Transverse colon (tissue), 4 donors: ENCODE data around the gene PTCD3. TPM values are rescaled to one million over a fixed set of nuclear protein-coding genes. Genes with fewer than 3 reads are reported as not detected.
A peak's percentile ranks its signal among the peaks of the same experiment; 100 is the strongest.

Experiments used
- DNase-seq: peaks from one replicate; pipeline ENCODE4 v3.0.0-alpha.2; 2019
- H3K27ac ChIP-seq, 4 donors: fragments of 200-600 bp; sonication (generic); 2 replicates each; pipeline ENCODE4 v1.5.1; 2016 to 2018; ENCODE audit warnings: inconsistent platforms in 4 of 4
- H3K27me3 ChIP-seq: fragments of 200-600 bp; sonication (generic); 2 replicates; pipeline ENCODE4 v1.5.1; 2017; ENCODE audit warnings: inconsistent platforms
- H3K36me3 ChIP-seq, 4 donors: fragments of 200-600 bp; sonication (generic); 2 replicates each; pipeline ENCODE4 v1.5.1; 2017 to 2019; ENCODE audit warnings: inconsistent platforms in 4 of 4
- H3K4me1 ChIP-seq, 4 donors: fragments of 200-600 bp; sonication (generic); 2 replicates each; pipeline ENCODE4 v1.5.1; 2017 to 2020; ENCODE audit warnings: inconsistent platforms in 4 of 4
- H3K4me3 ChIP-seq, 4 donors: fragments of 200-600 bp; sonication (generic); 1 replicate in 1 of 4; 2 replicates in 3 of 4; pipeline versions ENCODE4 v1.5.1 to v1.6.1; 2017 to 2019; ENCODE audit warnings: inconsistent platforms in 4 of 4
- H3K9me3 ChIP-seq, 2 donors: fragments of 200-600 bp; sonication (generic); 2 replicates each; pipeline ENCODE4 v1.5.1; 2017 to 2019; ENCODE audit warnings: inconsistent platforms in 2 of 2
- EP300 ChIP-seq: sonication (generic); formaldehyde crosslinking; IDR thresholded peaks from one replicate; pipeline ENCODE4 v1.6.1; 2017; ENCODE audit warnings: antibody characterized with exemption, low read depth
- POLR2A ChIP-seq: fragments of 450-650 bp; IDR thresholded peaks from one replicate; pipeline ENCODE4 v1.6.1; 2016; ENCODE audit warnings: antibody characterized with exemption, mild to moderate bottlenecking, moderate library complexity
- POLR2AphosphoS5 ChIP-seq, 3 donors: sonication (generic); formaldehyde crosslinking; IDR thresholded peaks; one replicate each; pipeline ENCODE4 v1.6.1; 2016; ENCODE audit warnings: antibody characterized with exemption in 3 of 3
- WGBS, 2 donors: methylation state at CpG; one replicate each; pipeline ENCODE4 v1.1.5; 2018; ENCODE audit warnings: low coverage in 1 of 2; 5-methylcytosine and 5-hydroxymethylcytosine counted together
- in situ Hi-C, 4 donors: fragments of 200-750 bp; cut with MboI; loops; one replicate each; pipeline versions ENCODE4 v1.15.0 to v1.15.1; 2017; ENCODE audit warnings: low sequenced_read_pairs in 3 of 4, low pct_ligation_motif_present in 1 of 4, low pct_unique_long_range_greater_than_20kb in 1 of 4
- intact Hi-C: fragments of 100-400 bp; cut with DNase I; formaldehyde crosslinking; loops from one replicate; pipeline ENCODE4 v1.15.1; 2023; ENCODE audit warnings: low total_unique reads
- total RNA-seq, 4 donors: library from RNA; depleted of rRNA; stranded (reverse); fragments of >200 nt; gene quantifications; one replicate each; pipeline ENCODE4 v1.1.0, GENCODE V29; 2016
- TF ChIP-seq, protein P1 (sequence below), 5 experiments: fragments of 200-600 bp in 3 of 5; fragments of 450-650 bp in 2 of 5; sonication (generic) in 3 of 5; IDR thresholded peaks; 1 replicate in 2 of 5; 2 replicates in 3 of 5; pipeline ENCODE4 v1.5.1; 2016 to 2017; ENCODE audit warnings: antibody characterized with exemption in 5 of 5, inconsistent platforms in 3 of 5, mild to moderate bottlenecking in 2 of 5, moderate library complexity in 1 of 5

The PTCD3 gene
- total RNA-seq, 4 donors from 2014 or later = 67.7 to 189 (median 83.0) TPM

DNA sequence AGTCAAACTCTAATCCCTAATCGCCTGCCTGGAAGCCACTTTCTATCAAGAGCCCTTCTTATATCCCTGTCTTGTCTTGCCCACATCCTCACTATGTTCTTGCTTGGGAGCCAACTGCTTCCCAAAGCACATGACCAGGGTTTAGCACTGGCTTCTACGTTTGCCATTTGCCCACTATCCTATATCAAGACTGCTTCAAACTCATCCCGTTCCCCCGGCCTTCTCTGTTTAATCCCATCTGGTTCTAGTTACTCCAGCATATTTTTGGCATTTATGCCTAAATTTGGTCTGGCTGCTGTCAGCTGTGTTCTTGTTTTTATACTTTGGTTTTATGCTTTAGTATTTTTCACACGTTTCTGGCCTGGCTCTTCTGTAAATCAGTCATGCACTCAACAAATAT is 40.5 kb upstream of the PTCD3 start:
- intact Hi-C loops (no loop called here), in situ Hi-C loops (no loop called here)
- H3K36me3 ChIP-seq = peaks cover 0 to 31% (median 11%) of the 10 kb centered on the region in 4 donors
- H3K27me3 ChIP-seq = no peaks in the 10 kb centered on the region
- DNase-seq = no peak
- H3K27ac ChIP-seq = peak overlapping the region in 3 of 4 donors; percentile 0 to 38 (median 14)
- no peak overlapping the region for H3K4me3 ChIP-seq
- WGBS, 2 donors = 51 to 53% methylated on average over 4 to 5 of the region's 5 CpGs
- TF ChIP-seq, protein P1, sequence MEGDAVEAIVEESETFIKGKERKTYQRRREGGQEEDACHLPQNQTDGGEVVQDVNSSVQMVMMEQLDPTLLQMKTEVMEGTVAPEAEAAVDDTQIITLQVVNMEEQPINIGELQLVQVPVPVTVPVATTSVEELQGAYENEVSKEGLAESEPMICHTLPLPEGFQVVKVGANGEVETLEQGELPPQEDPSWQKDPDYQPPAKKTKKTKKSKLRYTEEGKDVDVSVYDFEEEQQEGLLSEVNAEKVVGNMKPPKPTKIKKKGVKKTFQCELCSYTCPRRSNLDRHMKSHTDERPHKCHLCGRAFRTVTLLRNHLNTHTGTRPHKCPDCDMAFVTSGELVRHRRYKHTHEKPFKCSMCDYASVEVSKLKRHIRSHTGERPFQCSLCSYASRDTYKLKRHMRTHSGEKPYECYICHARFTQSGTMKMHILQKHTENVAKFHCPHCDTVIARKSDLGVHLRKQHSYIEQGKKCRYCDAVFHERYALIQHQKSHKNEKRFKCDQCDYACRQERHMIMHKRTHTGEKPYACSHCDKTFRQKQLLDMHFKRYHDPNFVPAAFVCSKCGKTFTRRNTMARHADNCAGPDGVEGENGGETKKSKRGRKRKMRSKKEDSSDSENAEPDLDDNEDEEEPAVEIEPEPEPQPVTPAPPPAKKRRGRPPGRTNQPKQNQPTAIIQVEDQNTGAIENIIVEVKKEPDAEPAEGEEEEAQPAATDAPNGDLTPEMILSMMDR (IDR thresholded peaks at IDR 0.05) = no peak
- no peak for TF ChIP-seq POLR2A
- TF ChIP-seq EP300 = no peak
- TF ChIP-seq POLR2AphosphoS5 (IDR thresholded peaks at IDR 0.05) = no peak
- H3K4me1 ChIP-seq = no peaks in the 10 kb centered on the region
- H3K9me3 ChIP-seq = no peaks in the 10 kb centered on the region

DNA sequence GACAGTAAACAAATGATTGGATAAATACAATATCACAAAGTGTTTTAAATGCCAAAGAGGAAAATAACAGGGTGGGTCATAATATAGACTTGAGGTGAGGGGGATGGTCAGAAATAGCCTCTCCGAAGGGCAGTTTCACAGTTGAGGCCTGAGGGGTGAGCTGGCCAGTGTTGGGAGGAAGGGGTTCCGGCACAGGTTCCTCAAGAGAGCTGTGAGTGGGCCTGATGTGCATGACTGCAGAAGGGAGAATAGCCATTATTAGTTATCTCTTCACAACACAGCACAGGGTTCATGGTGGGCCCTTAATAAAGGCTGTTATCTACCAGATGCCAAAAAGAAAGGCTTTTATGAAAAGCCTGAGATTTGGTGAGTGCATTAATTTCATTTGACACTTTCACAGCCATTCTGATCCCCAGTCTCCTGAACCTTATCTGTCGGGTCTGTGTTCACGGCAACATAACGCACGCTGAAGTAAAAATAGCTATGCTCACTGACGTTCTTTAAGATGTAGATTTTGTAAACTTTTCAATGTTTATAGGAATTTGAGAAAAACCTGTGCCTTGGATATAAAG is 39.9 kb upstream of the PTCD3 start:
- intact Hi-C loops = no loop called here
- Histone ChIP-seq H3K4me1 (no peaks in the 10 kb centered on the region), H3K9me3 (no peaks in the 10 kb centered on the region), H3K4me3 (no peak overlapping the region), H3K27me3 (no peaks in the 10 kb centered on the region), H3K36me3 (peaks cover 0 to 35% (median 14%) of the 10 kb centered on the region in 4 donors), H3K27ac (peak overlapping the region; percentile 0 to 38 (median 14))
- in situ Hi-C loops = no loop called here
- WGBS, 2 donors = 75 to 94% methylated on average over 7 of the region's 7 CpGs
- TF ChIP-seq, protein P1 (IDR thresholded peaks at IDR 0.05) = no peak
- no peak for TF ChIP-seq EP300
- TF ChIP-seq POLR2A = no peak
- no peak for TF ChIP-seq POLR2AphosphoS5 (IDR thresholded peaks at IDR 0.05)
- DNase-seq = no peak

DNA sequence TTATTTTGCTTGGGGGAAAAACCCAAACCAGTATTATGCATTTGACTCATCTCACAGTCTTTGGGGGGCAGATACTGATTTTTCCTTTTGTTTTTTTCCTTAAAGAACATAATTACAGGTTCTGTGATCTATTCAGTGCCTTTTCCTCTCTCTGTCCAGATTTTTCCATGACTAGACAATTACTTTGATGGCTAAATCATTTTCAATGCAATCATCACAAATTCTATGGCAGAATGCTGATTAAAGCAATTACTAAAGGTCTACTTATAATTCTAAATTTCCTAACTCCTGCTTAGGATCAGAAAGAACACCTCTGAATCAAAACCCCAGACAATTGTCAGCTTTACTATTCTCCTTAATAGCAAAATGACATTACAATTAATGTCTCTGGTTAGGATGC is 39.1 kb upstream of the PTCD3 start:
- Histone ChIP-seq H3K27ac (no peak overlapping the region), H3K4me3 (no peak overlapping the region), H3K27me3 (no peaks in the 10 kb centered on the region), H3K9me3 (no peaks in the 10 kb centered on the region), H3K36me3 (peaks cover 0 to 35% (median 15%) of the 10 kb centered on the region in 4 donors), H3K4me1 (peaks cover 0 to under 1% (median 0%) of the 10 kb centered on the region in 4 donors)
- no peak for DNase-seq
- intact Hi-C loops = no loop called here
- in situ Hi-C loops = no loop called here
- no peak for TF ChIP-seq POLR2A
- no peak for TF ChIP-seq EP300
- no peak for TF ChIP-seq POLR2AphosphoS5 (IDR thresholded peaks at IDR 0.05)
- TF ChIP-seq, protein P1 (IDR thresholded peaks at IDR 0.05) = no peak

DNA sequence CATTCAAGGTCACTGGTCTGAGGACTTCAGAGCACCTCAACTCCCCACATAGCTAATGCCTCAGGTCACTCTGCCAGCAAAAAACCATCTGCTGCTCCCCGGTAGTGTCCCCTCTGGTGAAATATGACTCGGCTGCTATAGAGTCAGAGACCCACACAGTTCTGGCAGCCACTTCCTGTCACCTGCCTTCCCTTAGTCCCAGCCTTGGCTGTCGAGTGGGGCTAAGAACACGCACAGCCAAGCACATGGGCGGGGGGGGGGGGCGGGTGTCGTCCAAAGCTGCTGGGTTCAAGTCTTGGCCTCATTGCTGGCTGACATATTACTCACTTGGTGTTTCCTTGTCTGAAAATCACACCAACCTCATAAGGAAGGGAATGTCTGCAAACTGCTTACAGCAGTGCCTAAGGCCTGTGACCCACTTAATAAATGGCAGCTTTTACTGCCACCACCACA is 37.9 kb upstream of the PTCD3 start:
- H3K36me3 ChIP-seq = peaks cover 0 to 35% (median 15%) of the 10 kb centered on the region in 4 donors
- peak; percentile 24 for DNase-seq
- TF ChIP-seq EP300 (no peak), POLR2A (no peak), POLR2AphosphoS5 (IDR thresholded peaks at IDR 0.05) (no peak)
- TF ChIP-seq, protein P1 (IDR thresholded peaks at IDR 0.05) = no peak
- H3K4me3 ChIP-seq = no peak overlapping the region
- H3K9me3 ChIP-seq = no peaks in the 10 kb centered on the region
- intact Hi-C loops (no loop called here), in situ Hi-C loops (no loop called here)
- H3K4me1 ChIP-seq = peaks cover 0 to 9% (median 5%) of the 10 kb centered on the region in 4 donors
- H3K27ac ChIP-seq = no peak overlapping the region
- no peaks in the 10 kb centered on the region for H3K27me3 ChIP-seq
- 49% methylated on average over 7 of the region's 7 CpGs; no CpG with 5 or more reads in 1 of the 2 donors for WGBS, 2 donors
